ENCODE data around the gene CST8.

GRCh38 chr20:23449421-23449820, 41.5 kb upstream of the CST8 start:
- TF ChIP-seq CTCF (IDR thresholded peaks at IDR 0.05; ENCODE audit: low read depth, low read length), result no peak
- no peak for TF ChIP-seq POLR2A (IDR thresholded peaks at IDR 0.05; ENCODE audit: extremely low read depth, insufficient read length)
- no peak for TF ChIP-seq MYC (IDR thresholded peaks at IDR 0.05; ENCODE audit: low read depth, low read length)
- no peak for TF ChIP-seq MAX (IDR thresholded peaks at IDR 0.05; ENCODE audit: low read depth, low read length)

Measured in NB4 (cell line).